Panc1 (cell line): ENCODE measurements around the gene AKAP7. TPM values are rescaled to one million over a fixed set of nuclear protein-coding genes. Genes with fewer than 3 reads are reported as not detected.

Experiments
- ATAC-seq: fragments of 200-7000 bp; cut with Tn5 transposase; 2 replicates; pipeline ENCODE4 v1.9.1; 2020; ENCODE audit warnings: mild to moderate bottlenecking, moderate library complexity
- BruUV-seq: library from RNA; stranded (reverse); fragments of 400-500 nt; replicated peaks from 2 replicates; lab custom pipeline; 2021; lab: Mats Ljungman, UMichigan
- CTCF ChIA-PET: fragments of 300-600 bp; sonication (Branson Sonifier 250); formaldehyde crosslinking; loops from one replicate; lab custom pipeline; 2022; ENCODE audit warnings: antibody characterized with exemption; lab: Charles Lee
- POLR2A ChIA-PET: fragments of 300-600 bp; sonication (Branson Sonifier 250); formaldehyde crosslinking; loops from one replicate; lab custom pipeline; 2022; ENCODE audit warnings: antibody characterized with exemption; lab: Charles Lee
- DNase-seq: peaks from one replicate; pipeline ENCODE4 v3.0.0-alpha.2; 2010; ENCODE audit warnings: low read depth, low spot score
- H3K27ac ChIP-seq: 2 replicates; pipeline ENCODE4 v1.5.1; 2011; ENCODE audit warnings: mild to moderate bottlenecking, low read length, inconsistent platforms
- H3K27me3 ChIP-seq: fragments of 200-500 bp; sonication (Bioruptor generic); 2 replicates; pipeline ENCODE4 v1.6.0; 2014; ENCODE audit warnings: low read length, inconsistent platforms; ENCODE audit not compliant: control insufficient read depth, insufficient read depth
- H3K36me3 ChIP-seq: fragments of 200-500 bp; sonication (Bioruptor generic); 2 replicates; pipeline ENCODE4 v1.5.1; 2014; ENCODE audit warnings: inconsistent platforms, mild to moderate bottlenecking, low read length, moderate library complexity; ENCODE audit not compliant: control insufficient read depth, insufficient read depth
- H3K4me1 ChIP-seq: 2 replicates; pipeline ENCODE4 v1.5.1; 2011; ENCODE audit warnings: inconsistent platforms, mild to moderate bottlenecking, low read length, moderate library complexity; ENCODE audit not compliant: control insufficient read depth, insufficient read depth
- H3K4me3 ChIP-seq, 2 experiments: 2 replicates each; pipeline ENCODE4 v1.5.1; 2011 to 2012; ENCODE audit warnings: low read depth in 2 of 2, low read length in 2 of 2, mild to moderate bottlenecking in 2 of 2, inconsistent platforms in 1 of 2, moderate library complexity in 1 of 2
- H3K9me3 ChIP-seq: fragments of 200-500 bp; sonication (Bioruptor generic); 2 replicates; pipeline ENCODE4 v1.5.1; 2014; ENCODE audit warnings: low read depth, mild to moderate bottlenecking, inconsistent platforms, low read length, moderate library complexity; ENCODE audit not compliant: control insufficient read depth, insufficient read depth
- CTCF ChIP-seq: fragments of 450-650 bp; IDR thresholded peaks from 2 replicates; pipeline ENCODE4 v1.5.1; 2017; ENCODE audit warnings: mild to moderate bottlenecking
- POLR2AphosphoS5 ChIP-seq: IDR thresholded peaks from 2 replicates; pipeline ENCODE4 v1.6.1; 2012; ENCODE audit warnings: mild to moderate bottlenecking, low read depth, low read length, moderate library complexity
- REST ChIP-seq, 2 experiments: IDR thresholded peaks; 2 replicates each; pipeline ENCODE4 v1.6.1; 2011 to 2012; ENCODE audit warnings: low read depth in 2 of 2, control low read depth in 1 of 2, low read length in 1 of 2, mild to moderate bottlenecking in 1 of 2, moderate library complexity in 1 of 2; ENCODE audit not compliant: insufficient read depth in 1 of 2
- SIN3A ChIP-seq: IDR thresholded peaks from 2 replicates; pipeline ENCODE4 v1.6.1; 2012; ENCODE audit warnings: low read depth, mild to moderate bottlenecking, low read length, moderate library complexity, borderline replicate concordance; ENCODE audit not compliant: insufficient read depth
- TCF7L2 ChIP-seq: IDR thresholded peaks from 2 replicates; pipeline ENCODE4 v1.6.1; 2011; ENCODE audit warnings: mild to moderate bottlenecking, low read depth, low read length, inconsistent platforms
- in situ Hi-C: cut with HindIII; loops from 2 replicates; pipeline ENCODE4 v1.10.0; 2016; ENCODE audit warnings: low sequenced_read_pairs, low pct_unique_long_range_greater_than_20kb
- intact Hi-C: fragments of 100-400 bp; cut with micrococcal nuclease; formaldehyde crosslinking; loops from one replicate; pipeline ENCODE4 v1.10.0; 2022; ENCODE audit not compliant: unreplicated experiment
- total RNA-seq: library from RNA; stranded (reverse); gene quantifications from one replicate; pipeline ENCODE4 v1.2.1, GENCODE V29; 2021; ENCODE audit not compliant: unreplicated experiment

Gene AKAP7
- total RNA-seq, 1 experiment from 2014 or later: 3.2 TPM

- ATAC-seq (no peak), DNase-seq (no peak)
- no peak overlapping the region for H3K27ac ChIP-seq
- H3K4me3 ChIP-seq: no peak overlapping the region
- in situ Hi-C loops: no loop called here
- H3K4me1 ChIP-seq: peaks cover 4% of the 10 kb centered on the region; the same call in 1 of the 2 replicates
- intact Hi-C loops: no loop called here
- TF ChIP-seq REST (IDR thresholded peaks at IDR 0.05; ENCODE audit: insufficient read depth in 1 of 2, low read depth in 2 of 2, low read length in 1 of 2) (no peak), CTCF (no peak), SIN3A (no peak), POLR2AphosphoS5 (no peak), TCF7L2 (no peak)
- no TSS peak for BruUV-seq
- CTCF ChIA-PET: no interaction called here
- H3K36me3 ChIP-seq: no peaks in the 10 kb centered on the region
- POLR2A ChIA-PET: no interaction called here
- H3K27me3 ChIP-seq: no peaks in the 10 kb centered on the region
- H3K9me3 ChIP-seq: no peaks in the 10 kb centered on the region
Observed at GRCh38 chr6:131250936-131251335, 115.7 kb downstream of the AKAP7 start.

- CTCF ChIA-PET: no interaction called here
- no peak overlapping the region for H3K27ac ChIP-seq
- intact Hi-C loops (no loop called here), in situ Hi-C loops (no loop called here)
- POLR2A ChIA-PET: no interaction called here
- peaks cover 4% of the 10 kb centered on the region; the same call in 1 of the 2 replicates for H3K4me1 ChIP-seq
- DNase-seq (no peak), ATAC-seq (no peak)
- no peaks in the 10 kb centered on the region for H3K36me3 ChIP-seq
- H3K27me3 ChIP-seq: no peaks in the 10 kb centered on the region
- H3K4me3 ChIP-seq: no peak overlapping the region
- no TSS peak for BruUV-seq
- no peaks in the 10 kb centered on the region for H3K9me3 ChIP-seq
- no peak for TF ChIP-seq REST (IDR thresholded peaks at IDR 0.05; ENCODE audit: insufficient read depth in 1 of 2, low read depth in 2 of 2, low read length in 1 of 2)
- TF ChIP-seq SIN3A: no peak
- no peak for TF ChIP-seq CTCF
- TF ChIP-seq TCF7L2: no peak
- TF ChIP-seq POLR2AphosphoS5: no peak
Observed at GRCh38 chr6:131251590-131252199, 116.4 kb downstream of the AKAP7 start.
